BLaER1 (cell line): Measurements from ENCODE around the gene LINGO3.

Experiments
- H3K27ac ChIP-seq: shearing (Covaris generic); formaldehyde crosslinking; 2 replicates; pipeline ENCODE4 v1.8.1; 2022
- H3K27me3 ChIP-seq: shearing (Covaris generic); formaldehyde crosslinking; 2 replicates; pipeline ENCODE4 v1.8.1; 2022
- H3K36me3 ChIP-seq: shearing (Covaris generic); formaldehyde crosslinking; 2 replicates; pipeline ENCODE4 v1.8.1; 2022
- H3K4me1 ChIP-seq: shearing (Covaris generic); formaldehyde crosslinking; 2 replicates; pipeline ENCODE4 v1.8.1; 2022
- H3K4me2 ChIP-seq: shearing (Covaris generic); formaldehyde crosslinking; 2 replicates; pipeline ENCODE4 v1.8.1; 2022
- H3K4me3 ChIP-seq: shearing (Covaris generic); formaldehyde crosslinking; 2 replicates; pipeline ENCODE4 v1.8.1; 2022
- H3K9ac ChIP-seq: shearing (Covaris generic); formaldehyde crosslinking; 2 replicates; pipeline ENCODE4 v1.8.1; 2022
- H3K9me3 ChIP-seq: shearing (Covaris generic); formaldehyde crosslinking; 2 replicates; pipeline ENCODE4 v1.8.1; 2022
- H4K20me1 ChIP-seq: shearing (Covaris generic); formaldehyde crosslinking; 2 replicates; pipeline ENCODE4 v1.8.1; 2022
- Cebpa-rat ChIP-seq: shearing (Covaris generic); IDR thresholded peaks from 2 replicates; pipeline ENCODE4 v1.8.1; 2022

Gene LINGO3

DNA sequence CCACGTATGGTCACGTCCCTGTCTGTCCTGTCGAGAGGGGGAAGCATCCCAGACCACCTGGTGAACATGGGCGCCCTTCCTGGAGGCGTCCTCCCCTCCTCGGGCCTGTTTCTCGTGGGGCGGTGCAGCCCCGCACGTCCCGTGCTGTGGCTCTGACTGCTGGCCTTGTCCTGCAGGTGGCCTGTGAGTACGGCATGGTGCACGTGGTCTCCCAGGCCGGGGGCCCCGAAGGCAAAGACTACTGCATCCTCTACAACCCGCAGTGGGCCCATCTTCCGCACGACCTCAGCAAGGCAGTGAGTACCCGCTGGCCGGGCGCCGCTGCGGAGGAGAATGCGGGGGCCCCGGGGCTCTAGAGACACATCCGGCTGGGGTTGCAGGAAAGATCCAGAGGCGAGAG, 26.5 kb upstream of the LINGO3 start:
- Histone ChIP-seq H3K4me2 (peak overlapping the region; percentile 97), H3K4me1 (peaks cover 88% of the 10 kb centered on the region), H3K27me3 (no peaks in the 10 kb centered on the region), H3K4me3 (peak overlapping the region; percentile 52; the same call in 1 of the 2 replicates), H3K9me3 (no peaks in the 10 kb centered on the region), H3K9ac (peak overlapping the region; percentile 80; the same call in 1 of the 2 replicates), H3K36me3 (peaks cover 27% of the 10 kb centered on the region), H3K27ac (peak overlapping the region; percentile 95), H4K20me1 (peaks cover 76% of the 10 kb centered on the region)
- no peak for TF ChIP-seq Cebpa-rat

DNA sequence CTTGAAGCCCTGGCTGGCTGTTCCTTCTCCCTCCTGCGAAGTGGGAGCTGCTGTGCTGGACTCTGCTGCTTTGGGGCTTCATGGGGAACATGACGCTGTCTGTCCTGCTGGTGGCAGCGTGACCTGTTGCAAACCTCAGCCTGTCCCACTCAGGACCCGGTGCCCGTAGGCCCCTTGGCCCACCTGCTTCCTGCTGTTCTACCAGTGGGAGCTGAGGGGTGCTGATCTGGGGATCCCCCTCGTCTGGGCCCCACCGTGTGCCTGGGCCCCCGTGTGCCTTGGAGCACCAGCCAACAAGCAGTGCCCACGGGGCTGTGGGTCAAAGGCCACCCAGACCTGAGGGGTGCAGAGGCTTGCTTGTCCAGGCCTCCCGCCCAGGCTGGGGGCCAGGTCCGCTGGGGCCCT, 25.9 kb upstream of the LINGO3 start:
- H3K9ac ChIP-seq = peak overlapping the region; percentile 80
- no peaks in the 10 kb centered on the region for H3K27me3 ChIP-seq
- peaks cover 21% of the 10 kb centered on the region for H3K36me3 ChIP-seq
- H3K9me3 ChIP-seq = no peaks in the 10 kb centered on the region
- H3K4me3 ChIP-seq = peak overlapping the region; percentile 52
- peak overlapping the region; percentile 95 for H3K27ac ChIP-seq
- H3K4me2 ChIP-seq = peak overlapping the region; percentile 97
- H4K20me1 ChIP-seq = peaks cover 70% of the 10 kb centered on the region
- peaks cover 91% of the 10 kb centered on the region for H3K4me1 ChIP-seq
- no peak for TF ChIP-seq Cebpa-rat

DNA sequence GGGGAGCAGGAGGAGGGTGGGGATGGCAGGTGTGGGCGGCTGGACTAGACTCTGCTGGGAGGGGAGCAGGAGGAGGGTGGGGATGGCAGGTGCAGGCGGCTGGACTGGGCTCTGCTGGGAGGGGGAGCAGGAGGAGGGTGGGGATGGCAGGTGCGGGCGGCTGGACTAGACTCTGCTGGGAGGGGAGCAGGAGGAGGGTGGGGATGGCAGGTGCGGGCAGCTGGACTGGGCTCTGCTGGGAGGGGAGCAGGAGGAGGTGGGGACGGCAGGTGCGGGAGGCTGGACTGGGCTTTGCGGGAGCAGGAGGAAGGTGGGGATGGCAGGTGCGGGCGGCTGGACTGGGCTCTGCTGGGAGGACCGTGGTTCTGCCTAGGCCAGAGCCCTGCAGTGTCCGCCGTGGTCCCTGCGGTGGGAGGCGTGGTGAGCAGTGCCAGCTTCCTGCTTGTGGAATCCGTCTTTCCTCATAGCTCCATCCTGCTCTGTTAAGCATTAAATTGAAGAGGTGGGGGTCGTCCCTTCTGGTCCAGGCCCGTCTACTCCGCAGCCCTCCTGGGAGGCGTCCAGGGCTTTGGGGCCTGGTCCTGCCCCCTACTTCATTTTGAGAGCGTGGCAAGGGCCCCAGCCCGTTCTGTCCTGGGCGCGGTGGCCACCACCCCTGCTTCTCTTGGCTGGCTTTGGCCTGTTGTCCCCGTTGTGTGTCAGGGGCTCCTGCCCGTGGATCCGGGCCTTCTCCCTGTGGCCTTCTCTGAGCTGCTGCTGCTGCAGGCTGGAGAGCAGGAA, 25.3 kb upstream of the LINGO3 start:
- Histone ChIP-seq H3K9ac (peak overlapping the region; percentile 80), H3K4me2 (peak overlapping the region; percentile 97)

DNA sequence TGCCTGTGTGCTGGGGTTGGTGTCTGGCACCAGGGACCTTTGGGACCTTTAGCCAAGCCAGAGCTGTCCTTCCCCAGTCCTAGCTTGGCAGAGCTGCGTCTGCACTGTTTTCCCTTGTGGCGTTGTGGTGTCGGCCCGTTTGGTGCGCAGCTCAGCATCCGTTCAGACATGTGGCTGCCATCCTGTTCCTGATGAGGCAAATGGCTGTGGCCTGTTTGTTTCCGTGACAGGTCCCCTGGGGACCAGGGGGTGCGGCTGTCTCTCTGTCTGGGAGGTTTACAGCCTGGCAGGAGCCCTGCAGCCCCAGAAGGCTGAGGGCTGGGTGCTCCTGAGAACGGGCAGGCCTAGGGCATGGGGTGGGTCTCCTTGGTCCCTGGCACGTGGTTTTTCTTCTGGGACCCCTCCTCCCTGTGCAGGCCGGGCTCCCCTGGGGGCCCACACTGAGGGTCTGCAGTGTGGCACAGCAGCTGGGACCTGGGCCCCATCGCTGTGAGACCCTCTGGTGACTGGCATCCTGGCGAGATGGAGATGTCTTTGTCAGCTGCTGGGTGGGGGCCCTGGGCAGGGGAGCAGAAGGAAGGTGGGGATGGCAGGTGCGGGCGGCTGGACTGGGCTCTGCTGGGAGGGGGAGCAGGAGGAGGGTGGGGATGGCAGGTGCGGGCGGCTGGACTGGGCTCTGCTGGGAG, 24.5 kb upstream of the LINGO3 start:
- Histone ChIP-seq H3K4me1 (peaks cover 80% of the 10 kb centered on the region), H3K4me2 (peak overlapping the region; percentile 97)

More for the DNA sequence above, 25.3 kb upstream of the LINGO3 start:
- H3K4me3 ChIP-seq = peak overlapping the region; percentile 52
- peaks cover 64% of the 10 kb centered on the region for H4K20me1 ChIP-seq
- no peaks in the 10 kb centered on the region for H3K9me3 ChIP-seq
- H3K27ac ChIP-seq = peak overlapping the region; percentile 95
- peaks cover 85% of the 10 kb centered on the region for H3K4me1 ChIP-seq
- no peaks in the 10 kb centered on the region for H3K27me3 ChIP-seq
- no peak for TF ChIP-seq Cebpa-rat
- peaks cover 15% of the 10 kb centered on the region for H3K36me3 ChIP-seq

DNA sequence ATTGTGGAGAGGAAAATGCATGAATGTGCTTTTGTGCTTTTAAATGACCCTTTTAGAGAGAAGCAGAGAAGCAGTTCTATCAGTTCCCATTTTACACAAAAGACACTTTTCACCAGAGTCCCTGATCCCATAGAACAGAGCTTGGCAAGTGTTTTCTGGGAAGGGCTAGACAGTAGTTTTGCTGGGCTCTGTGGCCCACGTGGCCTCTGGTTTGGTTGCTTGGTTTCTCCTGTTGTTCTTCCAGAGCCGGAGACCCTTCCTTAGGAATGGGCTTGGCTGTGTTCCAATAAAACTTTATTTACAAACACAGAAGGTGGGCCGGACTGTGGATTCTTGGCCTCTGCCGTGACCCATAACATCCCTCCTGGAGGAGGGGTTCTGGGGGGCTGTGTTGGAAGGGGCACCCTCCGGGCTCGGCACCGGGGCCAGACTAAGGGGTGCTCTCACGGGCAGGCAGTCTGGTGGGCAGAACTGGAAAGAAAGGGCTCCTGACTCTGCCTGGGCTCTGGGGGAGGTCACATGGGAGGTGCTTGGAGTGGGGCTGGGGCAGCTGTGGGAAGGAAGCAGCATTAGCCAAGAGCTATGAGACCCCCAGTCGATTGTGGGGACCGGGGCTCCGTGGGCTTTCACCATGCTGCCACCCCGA, 23.8 kb upstream of the LINGO3 start:
- Histone ChIP-seq H3K4me1 (peaks cover 80% of the 10 kb centered on the region), H3K4me2 (peak overlapping the region; percentile 97), H3K9ac (peak overlapping the region; percentile 91), H3K27ac (peak overlapping the region; percentile 95), H3K4me3 (peak overlapping the region; percentile 87), H4K20me1 (peaks cover 57% of the 10 kb centered on the region), H3K27me3 (no peaks in the 10 kb centered on the region), H3K36me3 (0 out of 2 replicates have a peak, but pooled peaks cover 12% of the 10 kb centered on the region), H3K9me3 (no peaks in the 10 kb centered on the region)
- no peak for TF ChIP-seq Cebpa-rat

More for the DNA sequence above, 24.5 kb upstream of the LINGO3 start:
- H3K27ac ChIP-seq = peak overlapping the region; percentile 95
- no peaks in the 10 kb centered on the region for H3K9me3 ChIP-seq
- peak overlapping the region; percentile 91 for H3K9ac ChIP-seq
- H4K20me1 ChIP-seq = peaks cover 57% of the 10 kb centered on the region
- H3K4me3 ChIP-seq = peak overlapping the region; percentile 87
- H3K27me3 ChIP-seq = no peaks in the 10 kb centered on the region
- H3K36me3 ChIP-seq = 0 out of 2 replicates have a peak, but pooled peaks cover 12% of the 10 kb centered on the region
- TF ChIP-seq Cebpa-rat = no peak; the same call in 1 of the 2 replicates

DNA sequence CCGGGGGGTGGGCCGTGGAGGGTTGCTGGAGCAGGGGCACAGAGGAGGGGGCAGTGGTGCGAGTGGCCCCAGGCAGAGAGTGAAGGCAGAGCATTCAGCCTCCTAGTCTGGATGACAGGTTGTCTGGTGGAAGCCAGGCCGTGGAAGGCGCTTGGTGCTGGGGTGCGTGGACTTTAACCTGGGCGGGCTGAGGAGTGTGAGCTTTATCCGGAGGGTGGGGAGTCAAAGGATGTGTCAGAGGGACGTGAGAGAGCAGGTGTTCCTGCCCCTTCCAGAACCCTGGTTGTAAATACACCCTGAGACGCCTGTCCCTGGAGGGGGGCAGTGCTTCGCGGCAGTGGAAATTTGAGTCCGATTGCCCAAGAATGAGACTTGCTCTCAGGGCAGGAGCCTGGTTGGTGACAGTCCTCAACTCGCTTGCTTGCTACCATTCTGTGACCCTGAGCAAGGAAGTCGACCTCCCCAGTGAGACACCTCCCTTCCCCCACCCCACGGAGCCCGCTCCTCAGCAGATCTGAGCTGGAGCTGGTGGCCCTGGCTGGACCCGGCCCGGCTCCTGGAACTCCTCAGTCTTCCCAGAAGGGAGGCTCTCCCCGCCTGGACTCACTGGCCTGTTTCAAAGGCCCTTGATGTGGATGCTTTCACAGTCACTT, 22.8 kb upstream of the LINGO3 start:
- H3K36me3 ChIP-seq = peaks cover 15% of the 10 kb centered on the region; the same call in 1 of the 2 replicates
- H3K27me3 ChIP-seq = no peaks in the 10 kb centered on the region
- peak overlapping the region; percentile 95 for H3K27ac ChIP-seq
- H3K4me3 ChIP-seq = peak overlapping the region; percentile 87
- H3K9ac ChIP-seq = peak overlapping the region; percentile 91
- H3K4me2 ChIP-seq = peak overlapping the region; percentile 97
- peaks cover 52% of the 10 kb centered on the region for H4K20me1 ChIP-seq
- H3K4me1 ChIP-seq = peaks cover 80% of the 10 kb centered on the region
- no peaks in the 10 kb centered on the region for H3K9me3 ChIP-seq
- no peak for TF ChIP-seq Cebpa-rat

DNA sequence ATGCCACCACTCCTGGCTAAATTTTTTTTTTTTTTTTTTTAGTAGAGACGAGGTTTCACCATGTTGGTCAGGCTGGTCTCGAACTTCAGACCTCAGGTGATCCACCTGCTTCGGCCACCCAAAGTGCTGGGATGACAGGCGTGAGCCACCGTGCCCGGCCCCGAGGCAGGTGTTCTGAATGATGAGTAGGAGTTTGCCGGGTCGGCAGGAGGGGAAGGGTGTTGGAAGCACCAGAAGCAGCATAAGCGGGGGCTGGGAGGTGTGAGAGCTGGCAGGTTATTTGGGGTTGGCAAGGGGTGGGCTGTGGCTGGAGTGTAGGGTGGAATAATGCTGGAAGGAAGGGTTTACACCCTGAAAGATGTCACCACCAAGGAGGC, 22.3 kb upstream of the LINGO3 start:
- Histone ChIP-seq H4K20me1 (peaks cover 52% of the 10 kb centered on the region), H3K36me3 (peaks cover 15% of the 10 kb centered on the region; the same call in 1 of the 2 replicates), H3K4me1 (peaks cover 81% of the 10 kb centered on the region), H3K9me3 (no peaks in the 10 kb centered on the region), H3K4me3 (peak overlapping the region; percentile 87), H3K27me3 (no peaks in the 10 kb centered on the region), H3K9ac (peak overlapping the region; percentile 91), H3K27ac (peak overlapping the region; percentile 95), H3K4me2 (peak overlapping the region; percentile 97)
- TF ChIP-seq Cebpa-rat = no peak

DNA sequence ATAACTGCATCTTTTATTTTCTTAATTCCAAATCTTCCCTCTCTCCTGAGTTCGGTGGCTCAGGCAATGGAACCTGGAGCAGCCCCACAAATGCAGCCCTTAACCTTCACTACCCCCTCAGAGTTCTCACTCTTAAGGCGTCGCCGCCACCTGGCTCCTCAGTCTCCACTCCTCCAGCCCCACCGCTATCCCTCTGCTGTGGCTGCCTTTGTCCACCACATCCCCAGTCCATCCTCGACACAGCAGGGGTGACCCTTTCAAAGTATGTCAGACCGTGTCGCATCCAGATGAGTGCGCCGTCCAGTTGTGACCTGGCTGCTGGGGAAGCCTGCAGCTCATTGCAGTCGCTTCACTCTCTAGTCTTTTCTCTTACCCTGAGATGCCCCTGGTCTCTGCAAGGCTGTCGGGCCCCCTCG, 21.6 kb upstream of the LINGO3 start:
- no peak for TF ChIP-seq Cebpa-rat
- H3K9ac ChIP-seq = peak overlapping the region; percentile 91
- peaks cover 83% of the 10 kb centered on the region for H3K4me1 ChIP-seq
- H3K36me3 ChIP-seq = peaks cover 8% of the 10 kb centered on the region; the same call in 1 of the 2 replicates
- H3K27ac ChIP-seq = peak overlapping the region; percentile 95
- H3K9me3 ChIP-seq = no peaks in the 10 kb centered on the region
- peaks cover 52% of the 10 kb centered on the region for H4K20me1 ChIP-seq
- H3K4me3 ChIP-seq = peak overlapping the region; percentile 87
- peak overlapping the region; percentile 97 for H3K4me2 ChIP-seq
- H3K27me3 ChIP-seq = no peaks in the 10 kb centered on the region

DNA sequence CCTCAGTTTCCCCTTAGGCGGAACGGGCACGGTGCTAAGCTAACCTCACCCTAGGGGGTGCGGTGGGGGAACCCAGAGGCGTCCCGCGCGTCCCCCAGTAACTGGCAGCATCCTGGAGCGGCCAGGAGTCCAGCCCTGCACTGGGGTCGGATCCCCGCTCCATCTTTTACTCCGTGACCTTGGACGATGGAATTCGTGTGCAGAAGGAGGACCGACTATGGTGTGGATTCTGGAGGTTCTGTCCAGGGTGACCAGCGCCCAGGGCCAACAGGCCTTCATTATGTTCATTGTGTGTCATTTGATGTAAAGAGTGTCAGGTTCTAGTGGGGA, 21.2 kb upstream of the LINGO3 start:
- peaks cover 6% of the 10 kb centered on the region; the same call in 1 of the 2 replicates for H3K36me3 ChIP-seq
- peak overlapping the region; percentile 97 for H3K4me2 ChIP-seq
- H3K9me3 ChIP-seq = no peaks in the 10 kb centered on the region
- peak overlapping the region; percentile 91 for H3K9ac ChIP-seq
- peak overlapping the region; percentile 95 for H3K27ac ChIP-seq
- peaks cover 52% of the 10 kb centered on the region for H4K20me1 ChIP-seq
- H3K27me3 ChIP-seq = no peaks in the 10 kb centered on the region
- TF ChIP-seq Cebpa-rat = no peak
- peaks cover 83% of the 10 kb centered on the region for H3K4me1 ChIP-seq
- peak overlapping the region; percentile 87 for H3K4me3 ChIP-seq
